Measurements from ENCODE around the gene NDUFA11. TPM values are rescaled to one million over a fixed set of nuclear protein-coding genes. Genes with fewer than 3 reads are reported as not detected.

NDUFA11 gene
- total and polyA plus RNA-seq, 2 of the 13 experiments (the other 11 are each of a cell fraction or from before 2014, with no cell fraction given) = 286 to 378 TPM

DNA sequence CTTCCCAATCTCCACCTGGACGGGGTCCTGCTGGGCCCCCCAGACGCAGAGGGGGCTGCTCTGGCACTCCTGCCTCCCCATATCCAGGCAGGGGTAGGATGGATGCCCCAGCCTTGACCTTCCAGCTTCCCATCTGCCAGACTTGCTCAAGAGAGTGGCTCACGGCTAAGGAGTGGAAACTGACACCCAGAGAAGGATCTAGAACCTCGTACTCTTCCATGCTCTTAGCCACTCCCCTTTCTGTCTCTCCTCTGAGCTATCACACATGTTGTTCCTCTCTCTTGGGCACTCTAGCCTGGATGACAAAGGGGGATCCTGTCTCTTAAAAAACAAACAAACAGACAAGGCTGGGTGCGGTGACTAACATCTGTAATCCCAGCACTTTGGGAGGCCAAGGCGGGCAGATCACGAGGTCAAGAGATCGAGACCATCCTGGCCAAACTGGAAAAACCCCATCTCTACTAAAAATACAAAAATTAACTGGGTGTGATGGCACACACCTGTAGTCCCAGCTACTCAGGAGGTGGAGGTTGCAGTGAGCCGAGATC lies 21.1 kb downstream of the NDUFA11 start (continued):
- TF ChIP-seq, protein P1, sequence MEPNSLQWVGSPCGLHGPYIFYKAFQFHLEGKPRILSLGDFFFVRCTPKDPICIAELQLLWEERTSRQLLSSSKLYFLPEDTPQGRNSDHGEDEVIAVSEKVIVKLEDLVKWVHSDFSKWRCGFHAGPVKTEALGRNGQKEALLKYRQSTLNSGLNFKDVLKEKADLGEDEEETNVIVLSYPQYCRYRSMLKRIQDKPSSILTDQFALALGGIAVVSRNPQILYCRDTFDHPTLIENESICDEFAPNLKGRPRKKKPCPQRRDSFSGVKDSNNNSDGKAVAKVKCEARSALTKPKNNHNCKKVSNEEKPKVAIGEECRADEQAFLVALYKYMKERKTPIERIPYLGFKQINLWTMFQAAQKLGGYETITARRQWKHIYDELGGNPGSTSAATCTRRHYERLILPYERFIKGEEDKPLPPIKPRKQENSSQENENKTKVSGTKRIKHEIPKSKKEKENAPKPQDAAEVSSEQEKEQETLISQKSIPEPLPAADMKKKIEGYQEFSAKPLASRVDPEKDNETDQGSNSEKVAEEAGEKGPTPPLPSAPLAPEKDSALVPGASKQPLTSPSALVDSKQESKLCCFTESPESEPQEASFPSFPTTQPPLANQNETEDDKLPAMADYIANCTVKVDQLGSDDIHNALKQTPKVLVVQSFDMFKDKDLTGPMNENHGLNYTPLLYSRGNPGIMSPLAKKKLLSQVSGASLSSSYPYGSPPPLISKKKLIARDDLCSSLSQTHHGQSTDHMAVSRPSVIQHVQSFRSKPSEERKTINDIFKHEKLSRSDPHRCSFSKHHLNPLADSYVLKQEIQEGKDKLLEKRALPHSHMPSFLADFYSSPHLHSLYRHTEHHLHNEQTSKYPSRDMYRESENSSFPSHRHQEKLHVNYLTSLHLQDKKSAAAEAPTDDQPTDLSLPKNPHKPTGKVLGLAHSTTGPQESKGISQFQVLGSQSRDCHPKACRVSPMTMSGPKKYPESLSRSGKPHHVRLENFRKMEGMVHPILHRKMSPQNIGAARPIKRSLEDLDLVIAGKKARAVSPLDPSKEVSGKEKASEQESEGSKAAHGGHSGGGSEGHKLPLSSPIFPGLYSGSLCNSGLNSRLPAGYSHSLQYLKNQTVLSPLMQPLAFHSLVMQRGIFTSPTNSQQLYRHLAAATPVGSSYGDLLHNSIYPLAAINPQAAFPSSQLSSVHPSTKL (CRISPR knock-in tag; IDR thresholded peaks at IDR 0.05) = 0 out of 2 replicates have a peak, but pooled peaks have one; percentile 13
- peak; percentile 57 for TF ChIP-seq ZMYM2 (CRISPR knock-in tag; IDR thresholded peaks at IDR 0.05)
- peak; percentile 26; the same call in 1 of the 2 replicates for TF ChIP-seq GATAD2A (CRISPR knock-in tag; IDR thresholded peaks at IDR 0.05)

DNA sequence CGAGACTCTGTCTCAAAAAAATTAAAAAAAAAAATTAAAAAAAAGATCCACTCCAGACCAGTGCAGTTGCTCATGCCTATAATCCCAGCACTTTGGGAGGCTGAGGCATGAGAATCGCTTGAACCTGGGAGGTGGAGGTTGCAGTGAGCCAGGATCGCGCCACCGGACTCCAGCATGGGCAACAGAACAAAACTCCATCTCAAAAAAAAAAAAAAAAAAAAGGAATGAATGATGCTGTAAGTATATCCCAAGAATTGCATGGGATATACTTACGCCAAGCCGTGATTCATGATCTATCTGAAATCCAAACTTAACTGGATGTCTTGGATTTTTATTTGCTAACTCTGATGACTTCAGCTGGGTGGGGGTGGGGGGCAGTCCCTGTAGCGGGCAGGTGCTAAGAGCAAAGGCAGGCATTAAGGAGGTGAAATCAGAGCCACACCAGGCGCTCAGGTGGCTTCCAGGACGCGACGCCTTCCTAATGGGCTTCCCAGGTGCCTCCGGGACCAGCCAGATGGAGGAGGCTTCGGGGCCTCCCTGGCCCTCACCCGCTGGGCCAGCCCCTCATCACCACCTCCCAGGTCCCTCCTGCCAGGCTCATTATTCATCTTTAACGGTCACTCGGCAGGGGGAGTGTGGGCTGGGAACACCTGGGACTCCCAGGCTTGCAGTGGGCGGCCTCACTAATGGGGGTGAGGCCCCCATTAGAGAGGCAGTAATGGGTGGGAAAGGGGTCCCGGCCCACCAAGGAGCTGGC lies 21.9 kb downstream of the NDUFA11 start:
- Histone ChIP-seq H3K79me2 (ENCODE audit: insufficient read depth, low read length) (no peaks in the 10 kb centered on the region), H3K36me3 (replicated peaks in 1 of 2; ENCODE audit: control insufficient read depth in 1 of 2, insufficient read depth in 2 of 2, low read length in 2 of 2) (no peaks in the 10 kb centered on the region), H4K20me1 (ENCODE audit: insufficient read depth, low read length) (no peaks in the 10 kb centered on the region), H3K9ac (ENCODE audit: insufficient read depth, low read depth, low read length) (no peak overlapping the region), H3K4me1 (ENCODE audit: insufficient read depth, low read length) (peaks cover 84% of the 10 kb centered on the region), H3K27ac (ENCODE audit: extremely low read length, insufficient read depth, low read length) (peak overlapping the region; percentile 40), H3K4me2 (ENCODE audit: low read depth, low read length) (no peak overlapping the region), H3K27me3 (ENCODE audit: control insufficient read depth in 1 of 2, insufficient read depth in 2 of 2, low read length in 2 of 2) (no peaks in the 10 kb centered on the region), H3K9me3 (ENCODE audit: low read length) (no peaks in the 10 kb centered on the region), H3K4me3 (replicated peaks in 1 of 3; ENCODE audit: insufficient read depth in 1 of 3, low read depth in 2 of 3, low read length in 3 of 3) (no peak overlapping the region), H2AFZ (ENCODE audit: low read length) (no peak overlapping the region)
- DNase-seq (ENCODE audit: low spot score) (no peak), FAIRE-seq (no peak), ATAC-seq (no peak)
- intact Hi-C loops (cut with micrococcal nuclease; ENCODE audit: unreplicated experiment) (no loop called here), in situ Hi-C loops (cut with HindIII; ENCODE audit: extremely low pct_ligation_motif_present, low pct_unique_long_range_greater_than_20kb) (no loop called here)
- 93% methylated on average over 18 of the region's 19 CpGs for WGBS (ENCODE audit: low lambda C conversion rate)
- ChIA-PET CTCF (ENCODE audit: low intra/inter-chr PET ratio, low total read pairs) (no interaction called here), POLR2A (interaction anchor here (1.1 to 3.1 kb wide), 5 partner anchors 10 to 78 kb away, joined by 3 to 37 read pairs (median 8); partner anchors contain the start of genes FUT5 and FUT6)
- no TSS peak for BruUV-seq (replicated peaks)
- no peak for TF ChIP-seq ZNF790 (CRISPR knock-in tag; IDR thresholded peaks at IDR 0.05; ENCODE audit: borderline replicate concordance)
- no peak for TF ChIP-seq GLI4 (CRISPR knock-in tag; IDR thresholded peaks at IDR 0.05; ENCODE audit: borderline replicate concordance)
- TF ChIP-seq HOXA3 (CRISPR knock-in tag; IDR thresholded peaks at IDR 0.05) = 0 out of 2 replicates have a peak, but pooled peaks have one; percentile 16
- peak; percentile 40 for TF ChIP-seq AGO2 (optimal IDR thresholded peaks at IDR 0.05; ENCODE audit: low read depth, low read length)
- TF ChIP-seq, protein P2, sequence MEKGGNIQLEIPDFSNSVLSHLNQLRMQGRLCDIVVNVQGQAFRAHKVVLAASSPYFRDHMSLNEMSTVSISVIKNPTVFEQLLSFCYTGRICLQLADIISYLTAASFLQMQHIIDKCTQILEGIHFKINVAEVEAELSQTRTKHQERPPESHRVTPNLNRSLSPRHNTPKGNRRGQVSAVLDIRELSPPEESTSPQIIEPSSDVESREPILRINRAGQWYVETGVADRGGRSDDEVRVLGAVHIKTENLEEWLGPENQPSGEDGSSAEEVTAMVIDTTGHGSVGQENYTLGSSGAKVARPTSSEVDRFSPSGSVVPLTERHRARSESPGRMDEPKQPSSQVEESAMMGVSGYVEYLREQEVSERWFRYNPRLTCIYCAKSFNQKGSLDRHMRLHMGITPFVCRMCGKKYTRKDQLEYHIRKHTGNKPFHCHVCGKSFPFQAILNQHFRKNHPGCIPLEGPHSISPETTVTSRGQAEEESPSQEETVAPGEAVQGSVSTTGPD (CRISPR knock-in tag; IDR thresholded peaks at IDR 0.05) = no peak
- TF ChIP-seq, protein P3, sequence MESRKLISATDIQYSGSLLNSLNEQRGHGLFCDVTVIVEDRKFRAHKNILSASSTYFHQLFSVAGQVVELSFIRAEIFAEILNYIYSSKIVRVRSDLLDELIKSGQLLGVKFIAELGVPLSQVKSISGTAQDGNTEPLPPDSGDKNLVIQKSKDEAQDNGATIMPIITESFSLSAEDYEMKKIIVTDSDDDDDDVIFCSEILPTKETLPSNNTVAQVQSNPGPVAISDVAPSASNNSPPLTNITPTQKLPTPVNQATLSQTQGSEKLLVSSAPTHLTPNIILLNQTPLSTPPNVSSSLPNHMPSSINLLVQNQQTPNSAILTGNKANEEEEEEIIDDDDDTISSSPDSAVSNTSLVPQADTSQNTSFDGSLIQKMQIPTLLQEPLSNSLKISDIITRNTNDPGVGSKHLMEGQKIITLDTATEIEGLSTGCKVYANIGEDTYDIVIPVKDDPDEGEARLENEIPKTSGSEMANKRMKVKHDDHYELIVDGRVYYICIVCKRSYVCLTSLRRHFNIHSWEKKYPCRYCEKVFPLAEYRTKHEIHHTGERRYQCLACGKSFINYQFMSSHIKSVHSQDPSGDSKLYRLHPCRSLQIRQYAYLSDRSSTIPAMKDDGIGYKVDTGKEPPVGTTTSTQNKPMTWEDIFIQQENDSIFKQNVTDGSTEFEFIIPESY (CRISPR knock-in tag; IDR thresholded peaks at IDR 0.05) = peak; percentile 57
- TF ChIP-seq, protein P4, sequence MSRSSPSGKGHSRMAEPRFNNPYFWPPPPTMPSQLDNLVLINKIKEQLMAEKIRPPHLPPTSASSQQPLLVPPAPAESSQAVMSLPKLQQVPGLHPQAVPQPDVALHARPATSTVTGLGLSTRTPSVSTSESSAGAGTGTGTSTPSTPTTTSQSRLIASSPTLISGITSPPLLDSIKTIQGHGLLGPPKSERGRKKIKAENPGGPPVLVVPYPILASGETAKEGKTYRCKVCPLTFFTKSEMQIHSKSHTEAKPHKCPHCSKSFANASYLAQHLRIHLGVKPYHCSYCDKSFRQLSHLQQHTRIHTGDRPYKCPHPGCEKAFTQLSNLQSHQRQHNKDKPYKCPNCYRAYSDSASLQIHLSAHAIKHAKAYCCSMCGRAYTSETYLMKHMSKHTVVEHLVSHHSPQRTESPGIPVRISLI (CRISPR knock-in tag; IDR thresholded peaks at IDR 0.05; ENCODE audit: borderline replicate concordance) = no peak
- TF ChIP-seq ZBTB38 (CRISPR knock-in tag; IDR thresholded peaks at IDR 0.05) = peak; percentile 44; the same call in 1 of the 2 replicates
